Measurements from ENCODE around the gene PCYOX1L. TPM values are rescaled to one million over a fixed set of nuclear protein-coding genes. Genes with fewer than 3 reads are reported as not detected.
A peak's percentile ranks its signal among the peaks of the same experiment; 100 is the strongest.

The PCYOX1L gene
- total RNA-seq, 1 experiment from 2014 or later = 15.3 TPM

GRCh38 chr5:149317281-149318048 is 40.4 kb upstream of the PCYOX1L start:
- H3K79me1 ChIP-seq (ENCODE audit: insufficient read depth, low read depth, low read length, poor library complexity, severe bottlenecking) = no peaks in the 10 kb centered on the region
- no peak overlapping the region for H2BK5ac ChIP-seq (ENCODE audit: insufficient read length, low read length)
- Mint-ChIP-seq H3K27me3 (ENCODE audit: low read depth) (no peaks in the 10 kb centered on the region; the same call in none of the 2 replicates), H3K4me1 (peaks cover 3 to 6% of the 10 kb centered on the region in 2 experiments), H3K27ac (peak overlapping the region in 1 of 3 experiments; percentile 86; a peak in 1 of 7 replicates), H3K4me3 (no peak overlapping the region), H3K36me3 (ENCODE audit: insufficient read depth in 1 of 3, low read depth in 3 of 3) (no peaks in the 10 kb centered on the region), H3K9me3 (no peaks in the 10 kb centered on the region)
- no peak overlapping the region for H2BK12ac ChIP-seq (ENCODE audit: insufficient read length, low read depth, low read length)
- no peak overlapping the region for H3K4ac ChIP-seq (ENCODE audit: low read depth, low read length)
- no peak overlapping the region for H3K23ac ChIP-seq (ENCODE audit: insufficient read length, low read depth, low read length)
- H2BK15ac ChIP-seq (ENCODE audit: low read depth, low read length) = 0 out of 2 replicates have a peak overlapping the region, but pooled peaks have one; percentile 5
- H4K5ac ChIP-seq (ENCODE audit: insufficient read length, low read depth, low read length) = peak overlapping the region; percentile 94
- no peak overlapping the region for H2AK5ac ChIP-seq (ENCODE audit: insufficient read length, low read length)
- peak overlapping the region; percentile 79 for H3K14ac ChIP-seq (ENCODE audit: insufficient read depth, low read length)
- peak; percentile 81 for TF ChIP-seq CTCF (conservative IDR thresholded peaks at IDR 0.05)
- no peak overlapping the region for H3T11ph ChIP-seq (ENCODE audit: low read length)
- no peaks in the 10 kb centered on the region for H3K27me3 ChIP-seq (ENCODE audit: insufficient read depth, low read length)
- no peak overlapping the region for H4K8ac ChIP-seq (replicated peaks; ENCODE audit: insufficient read length, low read depth, low read length)
- no peak overlapping the region for H2BK120ac ChIP-seq (ENCODE audit: low read depth, low read length, poor library complexity, severe bottlenecking)
- H3K23me2 ChIP-seq (ENCODE audit: insufficient read length, low read depth, low read length, poor library complexity, severe bottlenecking) = peaks cover 3% of the 10 kb centered on the region
- H2AFZ ChIP-seq (ENCODE audit: low read length) = no peak overlapping the region
- H3K79me2 ChIP-seq (ENCODE audit: insufficient read depth, low read length) = no peaks in the 10 kb centered on the region
- no peaks in the 10 kb centered on the region for H4K20me1 ChIP-seq (ENCODE audit: control insufficient read depth, insufficient read depth, insufficient read length)
- H3K4me2 ChIP-seq (ENCODE audit: insufficient read depth, insufficient read length, low read length) = no peak overlapping the region
- no peak overlapping the region for H3K56ac ChIP-seq (ENCODE audit: insufficient read length, low read depth, low read length)
- H4K91ac ChIP-seq (ENCODE audit: insufficient read length, low read depth, low read length) = no peak overlapping the region
- H2BK20ac ChIP-seq (ENCODE audit: low read depth, low read length, poor library complexity, severe bottlenecking) = no peak overlapping the region
- WGBS (ENCODE audit: extremely low coverage, insufficient read length, low lambda C conversion rate) = no CpG with 5 or more reads among the region's 14 CpGs
- H3K4me1 ChIP-seq (ENCODE audit: insufficient read depth, low read length) = no peaks in the 10 kb centered on the region
- H3K9me3 ChIP-seq (ENCODE audit: control insufficient read depth, low read depth, low read length) = no peaks in the 10 kb centered on the region
- H3K18ac ChIP-seq (ENCODE audit: insufficient read length, low read depth, low read length) = peak overlapping the region; percentile 56
- no peak overlapping the region for H3K27ac ChIP-seq (ENCODE audit: insufficient read length, low read depth, low read length)
- no peak for DNase-seq
- H3K9ac ChIP-seq (ENCODE audit: extremely low read depth, insufficient read length, low read length) = no peak overlapping the region

All from H9 (cell line).